ENCODE results near the gene AVPR2.

DNA sequence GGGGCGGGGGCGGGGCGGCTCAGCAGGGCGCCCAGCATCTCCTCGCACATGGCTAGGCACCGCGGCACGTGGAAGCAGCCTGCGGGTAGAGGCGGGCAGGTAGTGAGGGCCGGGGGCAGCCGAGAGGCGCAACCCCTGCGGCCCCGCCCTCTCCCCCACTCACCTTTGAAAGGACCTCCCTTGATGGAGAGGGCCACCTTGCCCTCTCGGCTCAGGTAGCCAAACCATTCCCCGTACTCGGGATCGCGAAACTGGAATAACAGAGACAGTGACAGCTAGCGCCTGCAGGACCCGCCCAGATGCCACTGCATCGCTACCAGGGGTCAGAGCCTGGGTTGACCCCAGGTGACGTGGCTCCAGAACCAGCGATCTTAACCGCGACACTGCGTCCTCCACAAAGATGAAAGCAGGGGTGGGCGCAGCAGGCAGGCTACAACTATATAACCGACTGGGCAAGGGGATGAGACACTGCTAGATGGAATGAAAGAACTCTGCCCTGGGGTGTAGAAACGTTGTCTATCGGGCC lies 30.9 kb downstream of the AVPR2 start:
- TF ChIP-seq, protein P1, sequence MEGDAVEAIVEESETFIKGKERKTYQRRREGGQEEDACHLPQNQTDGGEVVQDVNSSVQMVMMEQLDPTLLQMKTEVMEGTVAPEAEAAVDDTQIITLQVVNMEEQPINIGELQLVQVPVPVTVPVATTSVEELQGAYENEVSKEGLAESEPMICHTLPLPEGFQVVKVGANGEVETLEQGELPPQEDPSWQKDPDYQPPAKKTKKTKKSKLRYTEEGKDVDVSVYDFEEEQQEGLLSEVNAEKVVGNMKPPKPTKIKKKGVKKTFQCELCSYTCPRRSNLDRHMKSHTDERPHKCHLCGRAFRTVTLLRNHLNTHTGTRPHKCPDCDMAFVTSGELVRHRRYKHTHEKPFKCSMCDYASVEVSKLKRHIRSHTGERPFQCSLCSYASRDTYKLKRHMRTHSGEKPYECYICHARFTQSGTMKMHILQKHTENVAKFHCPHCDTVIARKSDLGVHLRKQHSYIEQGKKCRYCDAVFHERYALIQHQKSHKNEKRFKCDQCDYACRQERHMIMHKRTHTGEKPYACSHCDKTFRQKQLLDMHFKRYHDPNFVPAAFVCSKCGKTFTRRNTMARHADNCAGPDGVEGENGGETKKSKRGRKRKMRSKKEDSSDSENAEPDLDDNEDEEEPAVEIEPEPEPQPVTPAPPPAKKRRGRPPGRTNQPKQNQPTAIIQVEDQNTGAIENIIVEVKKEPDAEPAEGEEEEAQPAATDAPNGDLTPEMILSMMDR (IDR thresholded peaks at IDR 0.05): no peak
- TF ChIP-seq POLR2A (IDR thresholded peaks at IDR 0.05): no peak

Data from ovary (tissue), 3 donors.